Astrocyte (in vitro differentiated cells and primary cell): ENCODE measurements around the gene SCYGR3. TPM values are rescaled to one million over a fixed set of nuclear protein-coding genes. Genes with fewer than 3 reads are reported as not detected.

Experiments used
- DNase-seq: peaks from one replicate; pipeline ENCODE4 v3.0.0-alpha.2; 2010; ENCODE audit warnings: low read depth
- FAIRE-seq: peaks from 2 replicates; lab custom pipeline; 2011; peaks lifted over from hg19 to GRCh38; lab: Jason Lieb, UNC
- H2AFZ ChIP-seq: 2 replicates; pipeline ENCODE4 v1.6.0; 2012; ENCODE audit warnings: low read depth, low read length, inconsistent platforms
- H3K27ac ChIP-seq: 2 replicates; pipeline ENCODE4 v1.5.1; 2011; ENCODE audit warnings: low read depth, low read length, inconsistent platforms
- H3K27me3 ChIP-seq: 2 replicates; pipeline ENCODE4 v1.6.0; 2011; ENCODE audit warnings: low read length, inconsistent platforms; ENCODE audit not compliant: insufficient read depth
- H3K36me3 ChIP-seq: 2 replicates; pipeline ENCODE4 v1.5.1; 2011; ENCODE audit warnings: low read length, inconsistent platforms; ENCODE audit not compliant: insufficient read depth
- H3K4me1 ChIP-seq: 2 replicates; pipeline ENCODE4 v1.5.1; 2011; ENCODE audit warnings: low read length, inconsistent platforms; ENCODE audit not compliant: insufficient read depth
- H3K4me2 ChIP-seq: 2 replicates; pipeline ENCODE4 v1.6.0; 2012; ENCODE audit warnings: low read length, inconsistent platforms
- H3K4me3 ChIP-seq: 2 replicates; pipeline ENCODE4 v1.5.1; 2011; ENCODE audit warnings: low read depth, mild to moderate bottlenecking, low read length, inconsistent platforms; ENCODE audit not compliant: insufficient read depth
- H3K79me2 ChIP-seq: 2 replicates; pipeline ENCODE4 v1.6.0; 2012; ENCODE audit warnings: mild to moderate bottlenecking, low read length, inconsistent platforms; ENCODE audit not compliant: insufficient read depth
- H3K9ac ChIP-seq: 2 replicates; pipeline ENCODE4 v1.6.0; 2012; ENCODE audit warnings: mild to moderate bottlenecking, low read length, inconsistent platforms
- H3K9me3 ChIP-seq: 2 replicates; pipeline ENCODE4 v1.5.1; 2012; ENCODE audit warnings: low read depth, mild to moderate bottlenecking, low read length, inconsistent platforms; ENCODE audit not compliant: insufficient read depth
- H4K20me1 ChIP-seq: 2 replicates; pipeline ENCODE4 v1.6.0; 2012; ENCODE audit warnings: low read length, inconsistent platforms; ENCODE audit not compliant: insufficient read depth
- H3K27ac Mint-ChIP-seq: one replicate; pipeline ENCODE4 v1.8.0; 2021; ENCODE audit warnings: mild to moderate bottlenecking, mixed read lengths; ENCODE audit not compliant: unreplicated experiment
- H3K27me3 Mint-ChIP-seq: one replicate; pipeline ENCODE4 v1.8.0; 2021; ENCODE audit warnings: low read depth, mixed read lengths; ENCODE audit not compliant: unreplicated experiment
- H3K36me3 Mint-ChIP-seq: one replicate; pipeline ENCODE4 v1.8.0; 2021; ENCODE audit warnings: low read depth, mixed read lengths; ENCODE audit not compliant: unreplicated experiment
- H3K4me1 Mint-ChIP-seq: one replicate; pipeline ENCODE4 v1.8.0; 2021; ENCODE audit warnings: low read depth, mixed read lengths; ENCODE audit not compliant: unreplicated experiment
- H3K4me3 Mint-ChIP-seq: one replicate; pipeline ENCODE4 v1.8.0; 2021; ENCODE audit warnings: mild to moderate bottlenecking, moderate library complexity, mixed read lengths; ENCODE audit not compliant: unreplicated experiment
- H3K9me3 Mint-ChIP-seq: one replicate; pipeline ENCODE4 v1.8.0; 2021; ENCODE audit warnings: mild to moderate bottlenecking, mixed read lengths; ENCODE audit not compliant: unreplicated experiment
- EZH2 ChIP-seq: IDR thresholded peaks from 2 replicates; pipeline ENCODE4 v1.6.1; 2012; ENCODE audit warnings: mild to moderate bottlenecking, low read length, inconsistent platforms; ENCODE audit not compliant: insufficient read depth
- total RNA-seq: library from RNA; stranded (reverse); gene quantifications from 2 replicates; pipeline ENCODE4 v1.2.1, GENCODE V29; 2021
- TF ChIP-seq, protein P1 (sequence below): IDR thresholded peaks from 2 replicates; pipeline ENCODE4 v1.5.1; 2011; ENCODE audit warnings: low read depth, mild to moderate bottlenecking, inconsistent platforms, low read length, moderate library complexity; ENCODE audit not compliant: insufficient read depth

SCYGR3 gene
- total RNA-seq, 1 donor from 2014 or later, result not detected

DNA sequence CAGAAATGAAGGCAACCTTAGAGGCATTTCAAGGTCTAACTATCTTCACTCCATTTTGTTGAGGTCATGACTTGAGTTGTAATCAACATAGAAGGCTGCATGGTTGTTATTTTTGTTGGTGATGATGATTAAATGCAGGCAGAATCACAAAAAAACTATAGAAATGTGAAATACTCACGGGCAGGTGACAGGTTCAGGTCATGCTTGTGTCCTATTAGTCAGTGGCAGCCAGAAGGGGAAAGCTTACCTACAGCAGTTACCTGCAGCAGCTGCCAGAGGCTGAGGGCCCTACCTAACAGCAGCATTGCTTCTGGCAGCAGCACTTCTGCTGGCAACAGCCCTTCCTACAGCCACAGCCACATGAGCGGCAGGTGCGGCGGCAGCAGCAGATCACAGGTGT lies 394 bp downstream of the SCYGR3 start:
- Histone ChIP-seq H2AFZ (no peak overlapping the region), H4K20me1 (no peaks in the 10 kb centered on the region), H3K4me1 (no peaks in the 10 kb centered on the region), H3K9me3 (no peaks in the 10 kb centered on the region), H3K36me3 (no peaks in the 10 kb centered on the region), H3K9ac (no peak overlapping the region), H3K4me2 (no peak overlapping the region), H3K79me2 (no peaks in the 10 kb centered on the region), H3K27me3 (no peaks in the 10 kb centered on the region), H3K4me3 (no peak overlapping the region), H3K27ac (no peak overlapping the region)
- Mint-ChIP-seq H3K4me1 (peaks cover 3% of the 10 kb centered on the region), H3K27ac (no peak overlapping the region), H3K27me3 (peaks cover 17% of the 10 kb centered on the region), H3K36me3 (no peaks in the 10 kb centered on the region), H3K4me3 (no peak overlapping the region), H3K9me3 (no peaks in the 10 kb centered on the region)
- no peak for DNase-seq
- no peak for TF ChIP-seq EZH2
- TF ChIP-seq, protein P1, sequence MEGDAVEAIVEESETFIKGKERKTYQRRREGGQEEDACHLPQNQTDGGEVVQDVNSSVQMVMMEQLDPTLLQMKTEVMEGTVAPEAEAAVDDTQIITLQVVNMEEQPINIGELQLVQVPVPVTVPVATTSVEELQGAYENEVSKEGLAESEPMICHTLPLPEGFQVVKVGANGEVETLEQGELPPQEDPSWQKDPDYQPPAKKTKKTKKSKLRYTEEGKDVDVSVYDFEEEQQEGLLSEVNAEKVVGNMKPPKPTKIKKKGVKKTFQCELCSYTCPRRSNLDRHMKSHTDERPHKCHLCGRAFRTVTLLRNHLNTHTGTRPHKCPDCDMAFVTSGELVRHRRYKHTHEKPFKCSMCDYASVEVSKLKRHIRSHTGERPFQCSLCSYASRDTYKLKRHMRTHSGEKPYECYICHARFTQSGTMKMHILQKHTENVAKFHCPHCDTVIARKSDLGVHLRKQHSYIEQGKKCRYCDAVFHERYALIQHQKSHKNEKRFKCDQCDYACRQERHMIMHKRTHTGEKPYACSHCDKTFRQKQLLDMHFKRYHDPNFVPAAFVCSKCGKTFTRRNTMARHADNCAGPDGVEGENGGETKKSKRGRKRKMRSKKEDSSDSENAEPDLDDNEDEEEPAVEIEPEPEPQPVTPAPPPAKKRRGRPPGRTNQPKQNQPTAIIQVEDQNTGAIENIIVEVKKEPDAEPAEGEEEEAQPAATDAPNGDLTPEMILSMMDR, result no peak
- FAIRE-seq, result no peak

DNA sequence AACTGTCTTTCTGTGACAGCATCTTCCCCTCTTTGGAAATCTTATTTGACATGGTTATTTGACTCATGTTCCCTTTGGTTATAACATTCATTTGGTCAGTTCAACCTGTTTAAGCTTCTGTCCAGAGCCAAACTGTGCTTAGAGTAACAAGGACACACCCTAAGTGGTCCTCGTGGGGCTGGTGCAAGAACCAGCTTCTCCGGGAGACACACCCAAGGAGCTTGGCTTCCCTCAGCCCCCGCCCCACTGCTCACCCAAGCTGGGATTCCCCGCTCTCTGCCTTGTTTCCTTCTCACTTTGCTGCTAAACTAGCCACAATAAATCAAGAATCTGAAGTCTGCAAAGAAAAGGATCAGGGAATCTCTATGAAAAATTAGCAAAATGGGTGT lies 1.4 kb downstream of the SCYGR3 start:
- TF ChIP-seq, protein P1, result no peak
- no peak for TF ChIP-seq EZH2
- H3K4me1 Mint-ChIP-seq, result peaks cover 3% of the 10 kb centered on the region
- Histone ChIP-seq H3K9me3 (no peaks in the 10 kb centered on the region), H4K20me1 (no peaks in the 10 kb centered on the region), H3K4me3 (no peak overlapping the region), H3K79me2 (no peaks in the 10 kb centered on the region), H2AFZ (no peak overlapping the region), H3K27ac (no peak overlapping the region), H3K4me1 (no peaks in the 10 kb centered on the region), H3K4me2 (no peak overlapping the region), H3K27me3 (no peaks in the 10 kb centered on the region), H3K36me3 (no peaks in the 10 kb centered on the region), H3K9ac (no peak overlapping the region)
- FAIRE-seq (no peak), DNase-seq (no peak)
- no peaks in the 10 kb centered on the region for H3K36me3 Mint-ChIP-seq
- H3K9me3 Mint-ChIP-seq, result no peaks in the 10 kb centered on the region
- H3K27me3 Mint-ChIP-seq, result peaks cover 17% of the 10 kb centered on the region
- H3K4me3 Mint-ChIP-seq, result no peak overlapping the region
- H3K27ac Mint-ChIP-seq, result no peak overlapping the region

DNA sequence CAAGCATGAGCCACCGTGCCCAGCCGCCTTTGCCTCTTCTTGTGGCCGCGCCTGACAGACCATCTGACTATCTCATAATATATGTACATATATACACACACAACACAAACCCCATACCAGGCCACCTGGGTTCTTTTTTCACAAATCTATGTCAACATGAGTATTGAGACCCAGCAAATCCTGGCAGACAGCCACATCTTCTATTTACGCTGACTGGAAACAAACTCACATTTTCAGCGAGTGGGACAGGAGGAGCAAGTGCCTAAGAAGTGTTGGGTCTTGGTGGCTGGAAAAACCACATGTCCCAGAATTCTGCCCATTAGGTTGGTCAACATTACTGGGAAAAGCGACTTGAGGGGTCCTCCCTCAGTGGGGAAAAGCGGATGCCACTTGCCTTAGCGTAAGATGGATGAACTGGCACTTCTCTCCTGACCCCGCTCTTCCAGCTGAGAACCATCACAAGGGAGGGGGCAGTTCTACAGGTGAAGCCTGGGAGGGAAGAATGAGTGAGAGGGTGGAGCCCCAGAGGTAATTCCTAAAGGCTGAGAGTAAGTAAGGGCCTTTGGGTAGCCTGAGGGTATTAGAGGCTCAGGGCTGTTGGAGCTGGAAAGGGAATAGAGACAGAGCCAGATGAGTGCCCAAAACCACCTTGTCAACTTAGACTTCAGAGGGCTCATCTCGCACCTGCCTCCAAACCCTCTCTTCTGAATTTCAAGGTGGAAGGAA lies 1.9 kb downstream of the SCYGR3 start:
- Mint-ChIP-seq H3K9me3 (no peaks in the 10 kb centered on the region), H3K4me3 (no peak overlapping the region), H3K27ac (no peak overlapping the region), H3K36me3 (no peaks in the 10 kb centered on the region), H3K4me1 (peaks cover 4% of the 10 kb centered on the region), H3K27me3 (peaks cover 15% of the 10 kb centered on the region)
- Histone ChIP-seq H4K20me1 (no peaks in the 10 kb centered on the region), H3K27ac (no peak overlapping the region), H3K9ac (no peak overlapping the region), H3K36me3 (no peaks in the 10 kb centered on the region), H3K4me1 (no peaks in the 10 kb centered on the region), H2AFZ (no peak overlapping the region), H3K4me2 (no peak overlapping the region), H3K27me3 (no peaks in the 10 kb centered on the region), H3K79me2 (no peaks in the 10 kb centered on the region), H3K4me3 (no peak overlapping the region), H3K9me3 (no peaks in the 10 kb centered on the region)
- no peak for TF ChIP-seq EZH2
- TF ChIP-seq, protein P1, result no peak
- no peak for DNase-seq
- FAIRE-seq, result no peak
